GM12878 (cell line): ENCODE results near the gene DMD. TPM values are rescaled to one million over a fixed set of nuclear protein-coding genes. Genes with fewer than 3 reads are reported as not detected.
A peak's percentile ranks its signal among the peaks of the same experiment; 100 is the strongest.

Experiments used
- ATAC-seq: fragments of 200-7000 bp; cut with Tn5 transposase; 3 replicates; pipeline ENCODE4 v1.9.1; 2020; ENCODE audit warnings: mild to moderate bottlenecking, moderate library complexity
- BruUV-seq: library from RNA; stranded (reverse); fragments of 400-500 nt; replicated peaks from 2 replicates; lab custom pipeline; 2021; lab: Mats Ljungman, UMichigan
- CTCF ChIA-PET: fragments of 300-600 bp; sonication (Branson Sonifier 250); formaldehyde crosslinking; extraction: SDS; loops from one replicate; lab custom pipeline; 2021; ENCODE audit warnings: inconsistent platforms; lab: Yijun Ruan, JAX
- POLR2A ChIA-PET: fragments of 350-600 bp; formaldehyde crosslinking; extraction: SDS; loops from one replicate; lab custom pipeline; 2021; ENCODE audit warnings: inconsistent platforms; lab: Charles Lee
- RAD21 ChIA-PET: fragments of 300-600 bp; sonication (Branson Sonifier 250); formaldehyde crosslinking; loops from one replicate; lab custom pipeline; 2023; ENCODE audit warnings: antibody characterized with exemption; ENCODE audit not compliant: unreplicated experiment; lab: Charles Lee
- SMC1A ChIA-PET: fragments of 300-600 bp; sonication (Branson Sonifier 250); formaldehyde crosslinking; loops from one replicate; lab custom pipeline; 2023; ENCODE audit not compliant: unreplicated experiment, uncharacterized antibody; lab: Charles Lee
- DNase-seq: peaks from one replicate; pipeline ENCODE4 v3.0.0-alpha.2; 2011; ENCODE audit warnings: low read depth, low spot score
- FAIRE-seq: peaks from 3 replicates; lab custom pipeline; 2011; peaks lifted over from hg19 to GRCh38; lab: Jason Lieb, UNC
- H2AFZ ChIP-seq: 2 replicates; pipeline ENCODE4 v1.6.0; 2011; ENCODE audit warnings: low read depth, low read length, control low read depth; ENCODE audit not compliant: control insufficient read depth
- H3K27ac ChIP-seq: 2 replicates; pipeline ENCODE4 v1.5.1; 2011; ENCODE audit warnings: control low read depth; ENCODE audit not compliant: control insufficient read depth, insufficient read depth
- H3K27me3 ChIP-seq, 2 experiments: replicated peaks in 1 of 2; 2 replicates each; pipeline versions ENCODE4 v1.6.0 to v1.6.1; 2011; ENCODE audit warnings: low read length in 1 of 2; ENCODE audit not compliant: control insufficient read depth in 2 of 2, insufficient read depth in 2 of 2
- H3K36me3 ChIP-seq, 2 experiments: 2 replicates each; pipeline ENCODE4 v1.5.1; 2011; ENCODE audit warnings: low read length in 1 of 2; ENCODE audit not compliant: control insufficient read depth in 2 of 2, insufficient read depth in 2 of 2
- H3K4me1 ChIP-seq: 2 replicates; pipeline ENCODE4 v1.6.1; 2011; ENCODE audit warnings: mild to moderate bottlenecking, low read length, moderate library complexity, mixed read lengths; ENCODE audit not compliant: control insufficient read depth, insufficient read depth
- H3K4me2 ChIP-seq: 2 replicates; pipeline ENCODE4 v1.6.0; 2011; ENCODE audit warnings: control low read depth; ENCODE audit not compliant: control insufficient read depth, insufficient read depth
- H3K4me3 ChIP-seq: fragments of 200-600 bp; sonication (generic); 2 replicates; pipeline ENCODE4 v1.5.1; 2016
- H3K79me2 ChIP-seq: 2 replicates; pipeline ENCODE4 v1.6.0; 2011; ENCODE audit warnings: low read length; ENCODE audit not compliant: control insufficient read depth, insufficient read depth
- H3K9ac ChIP-seq: 2 replicates; pipeline ENCODE4 v1.8.0; 2011; ENCODE audit warnings: low read length, control low read depth, mixed read lengths; ENCODE audit not compliant: control insufficient read depth, insufficient read depth
- H3K9me3 ChIP-seq: replicated peaks from 3 replicates; pipeline ENCODE4 v1.5.1; 2011; ENCODE audit warnings: mild to moderate bottlenecking, low read length; ENCODE audit not compliant: control insufficient read depth, insufficient read depth
- H4K20me1 ChIP-seq: 2 replicates; pipeline ENCODE4 v1.6.0; 2011; ENCODE audit not compliant: control insufficient read depth, insufficient read depth
- CHD1 ChIP-seq: IDR thresholded peaks from 2 replicates; pipeline ENCODE4 v1.6.1; 2012; ENCODE audit warnings: low read depth, low read length, improper control_type of control experiment
- EP300 ChIP-seq, 2 experiments: fragments of 150-350 bp in 1 of 2; IDR thresholded peaks; 2 replicates each; pipeline ENCODE4 v1.6.1; 2011 to 2012; ENCODE audit warnings: low read depth in 2 of 2, low read length in 2 of 2, borderline replicate concordance in 1 of 2, improper control_type of control experiment in 1 of 2, inconsistent platforms in 1 of 2; ENCODE audit not compliant: control insufficient read depth in 1 of 2
- FOS ChIP-seq: IDR thresholded peaks from 3 replicates; pipeline ENCODE4 v1.6.1; 2011; ENCODE audit warnings: borderline replicate concordance; ENCODE audit not compliant: insufficient read length; ENCODE audit errors: extremely low read depth
- FOXM1 ChIP-seq: IDR thresholded peaks from 2 replicates; pipeline ENCODE4 v1.6.1; 2012; ENCODE audit warnings: low read depth, mild to moderate bottlenecking, inconsistent platforms, low read length, moderate library complexity
- IKZF2 ChIP-seq, 2 experiments: fragments of 450-650 bp; IDR thresholded peaks; 2 replicates each; pipeline ENCODE4 v1.6.1; 2017; ENCODE audit warnings: mild to moderate bottlenecking in 2 of 2, moderate library complexity in 2 of 2
- JUNB ChIP-seq: IDR thresholded peaks from 2 replicates; pipeline ENCODE4 v1.6.1; 2016; ENCODE audit warnings: antibody characterized with exemption, mild to moderate bottlenecking
- MEF2A ChIP-seq: IDR thresholded peaks from 2 replicates; pipeline ENCODE4 v1.6.1; 2011; ENCODE audit warnings: low read depth, mild to moderate bottlenecking, low read length, moderate library complexity; ENCODE audit not compliant: insufficient read depth
- NFIC ChIP-seq: IDR thresholded peaks from 2 replicates; pipeline ENCODE4 v1.6.1; 2012; ENCODE audit warnings: low read depth, mild to moderate bottlenecking, inconsistent platforms, low read length, moderate library complexity
- RCOR1 ChIP-seq: conservative IDR thresholded peaks from 2 replicates; pipeline ENCODE4 v1.6.1; 2012; ENCODE audit warnings: low read depth, low read length, improper control_type of control experiment
- RUNX3 ChIP-seq: IDR thresholded peaks from 2 replicates; pipeline ENCODE4 v1.6.1; 2012; ENCODE audit warnings: low read length, inconsistent platforms
- SIX5 ChIP-seq: IDR thresholded peaks from 2 replicates; pipeline ENCODE4 v1.6.1; 2011; ENCODE audit warnings: mild to moderate bottlenecking, low read depth, low read length, moderate library complexity; ENCODE audit not compliant: severe bottlenecking
- ZZZ3 ChIP-seq: IDR thresholded peaks from 2 replicates; pipeline ENCODE4 v1.6.1; 2011; ENCODE audit warnings: low read depth; ENCODE audit not compliant: control insufficient read depth, insufficient read length
- WGBS: methylation state at CpG from one replicate; pipeline ENCODE4 v1.1.6; 2016; ENCODE audit warnings: low lambda C conversion rate; ENCODE audit not compliant: insufficient replicate concordance, insufficient coverage; ENCODE audit errors: missing lambda C conversion rate; 5-methylcytosine and 5-hydroxymethylcytosine counted together
- in situ Hi-C: fragments of 300-500 bp; cut with MboI; formaldehyde crosslinking; loops from 9 replicates; pipeline ENCODE4 v1.14.3; 2018; ENCODE audit warnings: mixed read lengths
- intact Hi-C: fragments of 100-400 bp; cut with micrococcal nuclease; formaldehyde crosslinking; loops from one replicate; pipeline ENCODE4 v1.14.2; 2022; ENCODE audit not compliant: unreplicated experiment
- polyA plus RNA-seq, 11 experiments: library from polyadenylated mRNA; depleted of rRNA in 4 of 11; unstranded in 6 of 11; stranded (reverse) in 5 of 11; fragments of >200 nt; fragmentation: Nextera tagmentation in 4 of 11; fragmentation: Illumina TruSeq in 1 of 11; extraction: Ambion mirVana in 4 of 11; extraction: Trizol in 1 of 11; gene quantifications; 1 replicate in 1 of 11; 2 replicates in 10 of 11; pipeline versions ENCODE4 v1.2.1 to v1.2.3, GENCODE V29; 2011 to 2016; ENCODE audit warnings: inconsistent platforms in 2 of 11, missing spikeins in 2 of 11, low read depth in 1 of 11
- total RNA-seq, 4 experiments: library from RNA; depleted of rRNA in 3 of 4; stranded (reverse); fragments of >200 nt in 3 of 4; fragmentation: Illumina TruSeq in 1 of 4; extraction: Trizol in 1 of 4; gene quantifications; 2 replicates each; pipeline versions ENCODE4 v1.2.1 to v1.2.3, GENCODE V29; 2013 to 2021
- TF ChIP-seq, protein P1 (sequence below): fragments of 450-650 bp; IDR thresholded peaks from 2 replicates; pipeline ENCODE4 v1.6.1; 2017; ENCODE audit warnings: mild to moderate bottlenecking
- TF ChIP-seq, protein P2 (sequence below): fragments of 450-650 bp; IDR thresholded peaks from 2 replicates; pipeline ENCODE4 v1.6.1; 2017; ENCODE audit warnings: antibody characterized with exemption, mild to moderate bottlenecking, moderate library complexity

The DMD gene
- total and polyA plus RNA-seq, 10 of the 15 experiments (the other 5 are each of a cell fraction or from before 2014, with no cell fraction given) = 1.4 to 24.3 (median 4.3) TPM

DNA sequence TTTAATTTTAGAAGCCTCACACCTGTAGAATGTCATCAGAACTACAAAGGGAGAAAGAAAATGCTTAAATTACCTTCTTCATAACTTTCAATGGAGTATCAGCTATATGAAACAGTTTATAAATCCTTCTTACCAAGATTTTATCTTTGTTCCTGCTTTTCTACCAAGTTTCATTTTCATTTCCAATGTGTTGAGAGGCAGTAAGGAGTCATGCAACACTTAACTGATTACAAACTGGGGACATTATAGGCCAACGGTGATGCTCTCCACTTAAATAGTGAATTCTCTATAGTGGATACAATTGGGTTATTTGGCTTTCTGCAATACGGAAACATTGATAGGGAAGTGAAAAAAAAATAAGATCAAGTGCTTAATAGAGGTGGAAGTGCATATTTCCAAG is 1994.3 kb downstream of the DMD start (continued):
- TF ChIP-seq RCOR1 = no peak
- TF ChIP-seq, protein P1, sequence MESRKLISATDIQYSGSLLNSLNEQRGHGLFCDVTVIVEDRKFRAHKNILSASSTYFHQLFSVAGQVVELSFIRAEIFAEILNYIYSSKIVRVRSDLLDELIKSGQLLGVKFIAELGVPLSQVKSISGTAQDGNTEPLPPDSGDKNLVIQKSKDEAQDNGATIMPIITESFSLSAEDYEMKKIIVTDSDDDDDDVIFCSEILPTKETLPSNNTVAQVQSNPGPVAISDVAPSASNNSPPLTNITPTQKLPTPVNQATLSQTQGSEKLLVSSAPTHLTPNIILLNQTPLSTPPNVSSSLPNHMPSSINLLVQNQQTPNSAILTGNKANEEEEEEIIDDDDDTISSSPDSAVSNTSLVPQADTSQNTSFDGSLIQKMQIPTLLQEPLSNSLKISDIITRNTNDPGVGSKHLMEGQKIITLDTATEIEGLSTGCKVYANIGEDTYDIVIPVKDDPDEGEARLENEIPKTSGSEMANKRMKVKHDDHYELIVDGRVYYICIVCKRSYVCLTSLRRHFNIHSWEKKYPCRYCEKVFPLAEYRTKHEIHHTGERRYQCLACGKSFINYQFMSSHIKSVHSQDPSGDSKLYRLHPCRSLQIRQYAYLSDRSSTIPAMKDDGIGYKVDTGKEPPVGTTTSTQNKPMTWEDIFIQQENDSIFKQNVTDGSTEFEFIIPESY = no peak
- TF ChIP-seq, protein P2, sequence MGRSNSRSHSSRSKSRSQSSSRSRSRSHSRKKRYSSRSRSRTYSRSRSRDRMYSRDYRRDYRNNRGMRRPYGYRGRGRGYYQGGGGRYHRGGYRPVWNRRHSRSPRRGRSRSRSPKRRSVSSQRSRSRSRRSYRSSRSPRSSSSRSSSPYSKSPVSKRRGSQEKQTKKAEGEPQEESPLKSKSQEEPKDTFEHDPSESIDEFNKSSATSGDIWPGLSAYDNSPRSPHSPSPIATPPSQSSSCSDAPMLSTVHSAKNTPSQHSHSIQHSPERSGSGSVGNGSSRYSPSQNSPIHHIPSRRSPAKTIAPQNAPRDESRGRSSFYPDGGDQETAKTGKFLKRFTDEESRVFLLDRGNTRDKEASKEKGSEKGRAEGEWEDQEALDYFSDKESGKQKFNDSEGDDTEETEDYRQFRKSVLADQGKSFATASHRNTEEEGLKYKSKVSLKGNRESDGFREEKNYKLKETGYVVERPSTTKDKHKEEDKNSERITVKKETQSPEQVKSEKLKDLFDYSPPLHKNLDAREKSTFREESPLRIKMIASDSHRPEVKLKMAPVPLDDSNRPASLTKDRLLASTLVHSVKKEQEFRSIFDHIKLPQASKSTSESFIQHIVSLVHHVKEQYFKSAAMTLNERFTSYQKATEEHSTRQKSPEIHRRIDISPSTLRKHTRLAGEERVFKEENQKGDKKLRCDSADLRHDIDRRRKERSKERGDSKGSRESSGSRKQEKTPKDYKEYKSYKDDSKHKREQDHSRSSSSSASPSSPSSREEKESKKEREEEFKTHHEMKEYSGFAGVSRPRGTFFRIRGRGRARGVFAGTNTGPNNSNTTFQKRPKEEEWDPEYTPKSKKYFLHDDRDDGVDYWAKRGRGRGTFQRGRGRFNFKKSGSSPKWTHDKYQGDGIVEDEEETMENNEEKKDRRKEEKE = no peak

DNA sequence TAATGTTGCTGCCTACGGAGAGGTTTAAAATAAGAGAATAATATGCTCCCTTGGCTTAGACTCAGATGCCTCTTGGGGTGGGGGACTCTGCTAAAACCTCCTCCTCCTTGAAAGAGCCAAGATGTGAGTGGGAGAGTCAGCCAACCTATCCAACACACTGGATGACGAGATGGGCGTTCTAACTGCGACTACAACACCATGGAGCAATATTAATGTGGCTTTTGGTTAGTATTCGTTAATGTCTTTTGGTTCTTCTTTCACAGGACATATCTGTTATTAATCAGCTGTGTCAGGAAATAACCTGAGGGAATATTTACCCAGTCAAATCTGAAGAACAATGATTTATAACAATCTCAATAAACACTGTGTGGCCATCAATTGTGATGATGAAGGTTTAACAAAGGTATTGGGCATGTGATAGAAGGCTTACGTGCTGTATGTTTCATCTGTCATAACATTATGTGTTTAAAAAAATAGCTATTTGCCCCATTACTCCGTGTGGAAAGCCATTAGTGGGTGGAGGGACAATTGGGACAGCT is 1996.0 kb downstream of the DMD start:
- Histone ChIP-seq H3K9me3 (no peaks in the 10 kb centered on the region), H2AFZ (no peak overlapping the region), H3K27ac (no peak overlapping the region), H3K9ac (no peak overlapping the region), H3K36me3 (no peaks in the 10 kb centered on the region), H3K79me2 (no peaks in the 10 kb centered on the region), H4K20me1 (no peaks in the 10 kb centered on the region), H3K4me2 (no peak overlapping the region), H3K4me1 (no peaks in the 10 kb centered on the region), H3K27me3 (no peaks in the 10 kb centered on the region), H3K4me3 (no peak overlapping the region)
- intact Hi-C loops = loop anchor here (2.0 to 5.0 kb wide), 2 partner anchors 118 to 443 kb away; no protein-coding TSS in a partner anchor
- SMC1A ChIA-PET = interaction anchor here (0.5 to 11.8 kb wide), 18 partner anchors 9 to 1315 kb away, joined by 3 to 213 read pairs (median 4); no protein-coding TSS in a partner anchor
- 13% methylated on average over 7 of the region's 7 CpGs for WGBS
- in situ Hi-C loops = loop anchor here (10.0 kb wide), 1 partner anchor 199 kb away; no protein-coding TSS in a partner anchor
- BruUV-seq = no TSS peak
- POLR2A ChIA-PET = interaction anchor here (1.2 kb wide), 1 partner anchor 14 kb away, joined by 3 read pairs; no protein-coding TSS in a partner anchor
- FAIRE-seq = no peak
- DNase-seq = no peak
- CTCF ChIA-PET = interaction anchor here (0.8 to 8.9 kb wide), 20 partner anchors 8 to 442 kb away, joined by 3 to 187 read pairs (median 7); no protein-coding TSS in a partner anchor
- RAD21 ChIA-PET = interaction anchor here (0.9 to 8.5 kb wide), 15 partner anchors 9 to 437 kb away, joined by 3 to 127 read pairs (median 4); no protein-coding TSS in a partner anchor
- ATAC-seq = peak; percentile 62
- no peak for TF ChIP-seq SIX5
- TF ChIP-seq CHD1 = no peak
- TF ChIP-seq NFIC = peak; percentile 39; the same call in 1 of the 2 replicates
- TF ChIP-seq FOS = no peak
- peak in 1 of 2 experiments; percentile 67; a peak in 1 of 4 replicates for TF ChIP-seq EP300 (IDR thresholded peaks at IDR 0.05; ENCODE audit: borderline replicate concordance in 1 of 2, control insufficient read depth in 1 of 2, low read depth in 2 of 2, low read length in 2 of 2)
- 0 out of 2 replicates have a peak, but pooled peaks have one; percentile 14 for TF ChIP-seq MEF2A
- peak; percentile 19 to 43; a peak in 2 of 4 replicates for TF ChIP-seq IKZF2 (IDR thresholded peaks at IDR 0.05)
- no peak for TF ChIP-seq ZZZ3
- peak; percentile 28; the same call in 1 of the 2 replicates for TF ChIP-seq RUNX3
- peak; percentile 62 for TF ChIP-seq JUNB
- 0 out of 2 replicates have a peak, but pooled peaks have one; percentile 29 for TF ChIP-seq FOXM1
